Spinal cord (tissue), 10 donors: Measurements from ENCODE around the gene COL27A1. TPM values are rescaled to one million over a fixed set of nuclear protein-coding genes. Genes with fewer than 3 reads are reported as not detected.
A peak's percentile ranks its signal among the peaks of the same experiment; 100 is the strongest.

Experiments
- DNase-seq, 6 donors: peaks; one replicate each; pipeline versions ENCODE4 v3.0.0 to v3.0.0-alpha.2; 2013 to 2015; ENCODE audit warnings: low spot score in 6 of 6, low read depth in 4 of 6
- H3K27ac ChIP-seq: one replicate; pipeline ENCODE4 v1.5.1; 2013; ENCODE audit warnings: low read depth, low read length, control low read depth
- H3K27me3 ChIP-seq: one replicate; pipeline ENCODE4 v1.6.1; 2013; ENCODE audit warnings: low read length; ENCODE audit not compliant: control insufficient read depth, insufficient read depth
- H3K36me3 ChIP-seq: one replicate; pipeline ENCODE4 v1.6.1; 2013; ENCODE audit warnings: low read length; ENCODE audit not compliant: control insufficient read depth, insufficient read depth
- H3K4me1 ChIP-seq: one replicate; pipeline ENCODE4 v1.6.1; 2013; ENCODE audit warnings: low read length; ENCODE audit not compliant: control insufficient read depth, insufficient read depth
- H3K4me3 ChIP-seq: one replicate; pipeline ENCODE4 v1.5.1; 2013; ENCODE audit warnings: low read depth, low read length, control low read depth
- H3K9me3 ChIP-seq: one replicate; pipeline ENCODE4 v1.6.1; 2013; ENCODE audit warnings: low read length; ENCODE audit not compliant: control insufficient read depth, insufficient read depth
- WGBS: methylation state at CpG from one replicate; pipeline ENCODE4 v1.1.5; 2013; ENCODE audit warnings: missing lambda C conversion rate; ENCODE audit not compliant: insufficient coverage; 5-methylcytosine and 5-hydroxymethylcytosine counted together
- long read RNA-seq, 4 donors: transcript quantifications; one replicate each; lab custom pipeline, GENCODE V29; 2026
- polyA plus RNA-seq, 2 donors: library from polyadenylated mRNA; unstranded; fragments of 120-200 nt; gene quantifications; one replicate each; pipeline ENCODE4 v1.2.1, GENCODE V29; 2013; ENCODE audit not compliant: insufficient read length in 2 of 2
- total RNA-seq, 2 donors: library from RNA; depleted of rRNA in 1 of 2; stranded (reverse); fragments of 120-200 nt in 1 of 2; fragments of >200 nt in 1 of 2; gene quantifications; one replicate each; pipeline versions ENCODE4 v1.2.3 to v1.2.4, GENCODE V29; 2013 to 2014
- donor health status: healthy.

Gene COL27A1
- 10 to 100 TPM in 1 of 2 donors, 1 to 10 TPM in 1; 8.4 to 16.9 TPM for total RNA-seq
- 10 to 100 TPM; 14.0 to 21.9 TPM for polyA plus RNA-seq
- long read RNA-seq, donor 1, result 0 reads
- long read RNA-seq, donor 2, partial matches to known transcripts, result 0 of 2 reads
- long read RNA-seq, donor 2, other reads (novel, unspliced or antisense), result 0 of 2 reads
- long read RNA-seq, donor 3, partial matches to known transcripts, result 0 of 1 reads
- long read RNA-seq, donor 3, other reads (novel, unspliced or antisense), result 0 of 1 reads
- long read RNA-seq, donor 4, transcript COL27A1-206 (3 exons, 666 nt), result minor isoform, 7 of 298 reads
- long read RNA-seq, donor 4, transcript COL27A1-203 (3 exons, 1,946 nt), result major isoform, 8 of 298 reads
- long read RNA-seq, donor 4, partial matches to known transcripts, result 267 of 298 reads
- long read RNA-seq, donor 4, other reads (novel, unspliced or antisense), result 16 of 298 reads

DNA sequence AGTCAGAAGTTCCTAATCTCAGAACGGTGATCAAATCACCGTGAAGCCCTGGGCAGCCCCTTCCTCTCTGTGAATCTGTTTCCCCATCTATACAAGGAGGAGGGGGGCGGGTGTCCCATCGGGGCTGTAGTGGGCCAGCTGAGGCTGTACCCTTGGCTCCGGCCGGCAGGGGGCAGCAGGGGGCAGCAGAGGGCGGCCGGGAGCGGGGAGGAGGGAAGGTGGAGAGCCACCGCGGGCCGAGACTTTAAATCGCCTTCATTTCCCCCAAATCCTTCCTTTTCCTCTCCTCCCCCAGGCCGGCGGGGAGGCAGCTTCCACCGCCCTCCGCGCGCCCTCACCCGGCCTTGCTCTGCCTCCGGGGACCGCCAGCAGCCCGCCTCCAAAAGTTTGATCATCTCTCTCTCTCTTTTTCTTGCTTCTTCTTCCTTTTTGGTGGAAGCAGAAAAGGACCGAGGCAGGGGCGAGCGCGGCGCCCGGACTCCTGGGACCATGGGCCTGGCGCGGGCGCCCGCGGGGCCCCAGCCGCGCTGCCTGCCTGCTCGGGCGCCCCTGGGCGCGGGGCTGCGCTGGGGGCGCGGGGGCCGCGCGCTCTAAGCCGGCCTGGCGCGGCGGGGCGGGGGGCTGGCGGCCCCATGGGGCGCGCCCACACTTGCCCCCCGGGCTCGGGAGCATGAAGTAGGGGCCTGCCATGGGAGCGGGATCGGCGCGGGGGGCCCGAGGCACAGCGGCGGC, at the start of gene COL27A1:
COL27A1 (plus strand) TSS at position 275 of the 732 bp plus-strand sequence; CDS start at position 689, 414 bp downstream.
- peak within 1 kb of the TSS; percentile 75 for H3K27ac ChIP-seq
- peak; percentile 52 to 92 (median 72) for DNase-seq
- peaks cover 30% of the 10 kb centered on the region for H3K27me3 ChIP-seq
- no peaks in the 10 kb centered on the region for H3K9me3 ChIP-seq
- peak within 1 kb of the TSS; percentile 68 for H3K4me3 ChIP-seq
- no peaks in the 10 kb centered on the region for H3K36me3 ChIP-seq
- peaks cover 59% of the 10 kb centered on the region for H3K4me1 ChIP-seq
- WGBS, result under 1% methylated on average over 54 of the region's 63 CpGs

DNA sequence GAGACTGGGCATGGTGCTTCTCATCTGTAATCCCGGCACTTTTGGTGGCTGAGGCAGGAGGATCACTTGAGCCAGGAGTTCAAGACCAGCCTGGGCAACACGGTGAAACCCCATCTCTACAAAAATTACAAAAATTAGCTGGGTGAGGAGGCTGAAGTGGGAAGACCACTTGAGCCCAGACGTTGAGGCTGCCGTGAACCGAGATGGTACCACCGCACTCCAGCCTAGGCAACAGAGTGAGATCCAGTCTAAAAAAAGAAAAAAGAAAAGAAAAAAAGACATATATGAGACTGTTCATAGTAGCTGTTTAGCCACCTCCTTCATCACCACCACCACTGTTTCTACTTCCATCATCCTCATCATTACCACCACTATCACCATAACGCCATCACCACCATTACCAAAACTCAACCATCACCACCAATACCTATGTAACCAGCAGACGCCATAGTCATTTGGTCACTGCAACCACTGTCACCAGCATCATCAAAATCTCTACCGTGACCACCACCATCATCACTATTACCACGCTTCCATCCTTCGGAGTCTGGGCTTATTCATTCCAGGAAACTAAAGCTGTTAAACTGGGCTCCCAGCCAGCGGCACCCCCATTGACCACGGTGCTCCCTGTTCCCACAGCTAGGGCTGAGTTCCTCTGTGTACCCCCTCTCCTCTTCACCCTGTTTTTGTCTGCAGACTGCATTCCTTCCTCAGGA, 47.9 kb upstream of the COL27A1 start:
- H3K9me3 ChIP-seq, result no peaks in the 10 kb centered on the region
- WGBS, result 53% methylated on average over 7 of the region's 13 CpGs
- H3K36me3 ChIP-seq, result no peaks in the 10 kb centered on the region
- H3K4me3 ChIP-seq, result no peak overlapping the region
- no peaks in the 10 kb centered on the region for H3K27me3 ChIP-seq
- DNase-seq, result no peak
- peaks cover 15% of the 10 kb centered on the region for H3K4me1 ChIP-seq
- no peak overlapping the region for H3K27ac ChIP-seq

DNA sequence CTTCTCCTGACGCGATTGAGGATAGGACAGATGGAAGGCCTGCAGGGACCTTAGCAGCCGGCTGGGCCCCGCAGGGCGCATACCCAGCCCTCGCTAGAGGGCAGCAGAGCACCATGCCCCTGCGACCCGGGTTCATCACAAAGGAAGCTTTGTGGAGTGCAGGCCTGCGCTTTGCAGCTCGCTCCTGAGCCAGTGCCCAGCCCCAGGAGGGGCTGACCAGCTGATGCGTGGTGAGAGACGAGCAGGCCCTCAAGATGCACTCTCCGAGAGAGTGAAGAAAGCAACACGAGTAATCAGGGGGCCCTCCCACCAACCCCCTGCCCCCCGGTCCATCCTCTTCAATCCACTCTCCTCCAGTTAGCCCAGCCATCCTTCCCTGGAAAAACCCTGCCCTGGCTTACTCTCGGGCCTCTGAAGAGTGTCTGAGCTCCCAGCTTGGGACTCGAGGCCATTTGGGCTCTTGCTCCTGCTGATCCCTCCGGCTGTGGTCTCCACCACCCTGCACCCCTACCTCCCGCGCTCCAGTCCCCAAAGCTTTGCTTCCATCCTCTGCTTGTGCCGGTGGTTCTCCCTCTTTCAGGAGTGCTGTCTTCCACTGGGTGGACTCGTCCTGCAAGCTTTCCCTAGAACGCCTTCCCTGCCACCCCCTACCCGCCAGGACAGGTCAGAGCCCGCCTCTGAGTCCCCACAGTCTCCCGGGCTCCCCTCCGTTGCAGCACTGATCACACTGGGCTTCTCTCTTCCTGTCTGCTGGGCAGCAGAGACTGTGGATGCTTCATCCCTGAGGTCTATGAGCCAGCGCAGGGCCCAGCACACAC, 47.1 kb upstream of the COL27A1 start:
- H3K4me1 ChIP-seq, result peaks cover 18% of the 10 kb centered on the region
- peaks cover 6% of the 10 kb centered on the region for H3K27me3 ChIP-seq
- no peak overlapping the region for H3K27ac ChIP-seq
- WGBS, result 40% methylated on average over 25 of the region's 28 CpGs
- DNase-seq, result peak; percentile 50 to 92 (median 70)
- no peak overlapping the region for H3K4me3 ChIP-seq
- H3K9me3 ChIP-seq, result no peaks in the 10 kb centered on the region
- H3K36me3 ChIP-seq, result no peaks in the 10 kb centered on the region

DNA sequence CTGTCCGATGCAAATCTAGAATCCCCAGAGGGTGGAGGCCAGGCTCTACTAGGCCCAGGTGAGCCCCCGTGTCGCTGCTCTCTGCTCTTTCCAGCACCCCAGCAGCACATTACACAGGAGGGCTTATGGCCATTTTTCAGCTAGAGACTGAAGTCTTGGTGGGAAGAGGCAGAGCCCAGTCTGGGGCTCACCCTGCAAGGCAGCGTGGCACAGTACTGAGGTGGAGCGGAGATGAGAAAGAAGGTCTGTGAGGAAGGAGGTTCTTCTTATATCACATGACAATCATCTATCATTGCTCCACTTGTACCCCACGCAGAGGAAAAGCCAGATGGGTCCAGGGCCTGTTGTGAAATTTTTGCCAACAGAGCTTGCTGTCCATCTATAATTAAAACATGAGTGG, 46.2 kb upstream of the COL27A1 start:
- H3K27ac ChIP-seq, result no peak overlapping the region
- 91% methylated on average over 1 of the region's 6 CpGs for WGBS
- peaks cover 7% of the 10 kb centered on the region for H3K27me3 ChIP-seq
- no peak for DNase-seq
- H3K4me1 ChIP-seq, result peaks cover 22% of the 10 kb centered on the region
- no peaks in the 10 kb centered on the region for H3K36me3 ChIP-seq
- no peaks in the 10 kb centered on the region for H3K9me3 ChIP-seq
- H3K4me3 ChIP-seq, result no peak overlapping the region

DNA sequence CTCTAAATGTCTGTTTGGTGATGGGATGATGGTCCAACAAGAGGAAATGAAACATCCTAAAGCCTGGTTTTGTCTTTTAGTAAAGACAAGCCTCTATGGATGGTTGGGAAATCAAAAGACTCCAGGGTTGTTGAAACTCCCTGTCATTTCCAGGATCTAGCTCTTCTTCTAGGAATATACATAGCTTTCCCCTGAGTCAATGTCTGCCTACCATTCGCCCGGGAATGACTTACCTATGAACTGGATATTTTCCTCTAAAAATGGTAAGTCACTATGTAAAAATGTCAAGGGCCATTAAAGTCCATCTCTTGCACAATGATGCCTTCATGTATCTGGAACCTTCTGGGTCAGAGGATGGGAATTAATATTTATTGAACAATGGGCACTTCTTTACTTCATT, 45.2 kb upstream of the COL27A1 start:
- H3K4me3 ChIP-seq, result no peak overlapping the region
- peaks cover 22% of the 10 kb centered on the region for H3K4me1 ChIP-seq
- no peaks in the 10 kb centered on the region for H3K9me3 ChIP-seq
- WGBS, result no CpG with 5 or more reads among the region's 2 CpGs
- H3K27ac ChIP-seq, result no peak overlapping the region
- no peaks in the 10 kb centered on the region for H3K36me3 ChIP-seq
- peaks cover 7% of the 10 kb centered on the region for H3K27me3 ChIP-seq
- DNase-seq, result no peak

DNA sequence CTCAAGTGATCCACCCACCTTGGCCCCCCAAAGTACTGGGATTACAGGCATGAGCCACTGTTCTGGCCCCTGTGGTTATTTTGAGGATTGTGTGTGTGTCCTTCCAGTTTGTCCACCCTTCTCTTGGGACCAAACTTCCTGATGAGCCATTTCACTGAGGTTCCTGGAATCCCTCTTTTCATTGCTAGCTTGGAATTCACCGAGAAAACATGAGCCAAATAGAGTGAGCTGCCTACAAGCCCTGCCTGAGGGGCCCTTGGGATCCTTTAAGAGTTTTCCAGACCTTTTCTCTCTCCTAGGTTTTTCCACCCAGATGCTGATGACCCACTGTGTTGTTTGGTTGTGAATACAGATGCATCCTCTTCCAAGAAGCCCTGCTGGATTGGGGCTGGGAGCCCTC, 43.0 kb upstream of the COL27A1 start:
- Histone ChIP-seq H3K36me3 (no peaks in the 10 kb centered on the region), H3K27ac (no peak overlapping the region), H3K27me3 (peaks cover 9% of the 10 kb centered on the region), H3K4me1 (peaks cover 31% of the 10 kb centered on the region), H3K9me3 (no peaks in the 10 kb centered on the region), H3K4me3 (no peak overlapping the region)
- no peak for DNase-seq
- 88% methylated on average over 1 of the region's 1 CpG for WGBS

DNA sequence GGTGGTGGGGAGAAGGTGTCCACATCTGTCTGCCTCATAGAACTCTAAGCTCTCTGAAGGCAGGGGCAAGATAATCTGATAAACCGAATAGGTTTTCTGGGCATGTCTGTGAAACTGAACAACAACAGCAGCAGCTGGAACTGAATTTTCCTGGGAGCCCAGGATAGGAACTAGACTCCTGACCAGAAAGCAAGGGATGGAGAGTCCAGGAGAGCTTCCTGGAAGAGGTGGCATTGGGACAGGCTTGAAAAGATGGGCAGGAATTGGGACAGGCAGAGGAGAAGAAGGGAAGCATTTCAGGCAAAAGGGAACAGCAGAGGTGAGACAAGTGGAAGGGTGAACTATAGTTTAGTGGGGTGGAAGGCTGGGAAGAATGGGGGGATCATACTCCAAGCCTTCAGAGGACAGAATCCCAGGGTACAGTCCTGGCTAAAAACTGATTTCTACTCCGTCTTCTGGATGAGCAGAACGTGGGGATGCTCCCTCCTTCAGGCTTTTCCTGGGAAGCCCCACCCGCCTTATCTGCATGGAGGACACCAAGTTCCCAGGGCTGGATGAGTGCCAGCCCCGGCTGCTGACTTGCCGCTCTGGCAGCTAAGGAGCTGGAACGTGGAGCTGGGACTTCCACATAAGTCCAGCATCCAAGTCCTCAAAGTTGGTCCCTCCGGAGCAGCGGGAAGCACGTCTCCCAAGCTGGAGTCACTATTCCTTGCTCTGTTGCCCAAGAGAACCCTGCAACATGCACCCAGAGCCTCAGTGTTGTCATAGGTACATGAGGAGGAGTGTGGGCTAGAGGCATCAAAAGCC, 42.4 kb upstream of the COL27A1 start:
- 37% methylated on average over 10 of the region's 10 CpGs for WGBS
- Histone ChIP-seq H3K27ac (no peak overlapping the region), H3K4me1 (peaks cover 31% of the 10 kb centered on the region), H3K4me3 (no peak overlapping the region), H3K27me3 (peaks cover 9% of the 10 kb centered on the region), H3K9me3 (no peaks in the 10 kb centered on the region), H3K36me3 (no peaks in the 10 kb centered on the region)
- peak in 2 of 6 donors; percentile 56 to 68 for DNase-seq

DNA sequence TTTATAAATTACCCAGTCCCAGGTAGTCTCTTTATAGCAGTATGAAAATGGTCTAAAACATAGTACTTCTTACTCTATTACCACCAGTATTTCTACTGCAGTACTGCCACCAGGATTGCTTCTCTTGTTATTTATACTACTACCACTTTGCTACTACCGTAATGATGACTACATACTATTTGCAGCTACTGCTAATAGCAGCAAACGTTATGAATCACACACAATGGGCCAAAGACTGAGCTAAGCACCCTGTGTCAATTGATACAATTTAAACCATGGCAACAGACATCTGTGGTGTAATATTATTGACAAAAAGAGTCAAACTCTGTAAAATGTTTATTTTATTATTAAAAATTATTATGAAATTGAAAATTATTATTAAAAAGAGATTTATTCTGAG, 41.0 kb upstream of the COL27A1 start:
- Histone ChIP-seq H3K27me3 (peaks cover 9% of the 10 kb centered on the region), H3K27ac (no peak overlapping the region), H3K4me1 (peaks cover 34% of the 10 kb centered on the region), H3K36me3 (no peaks in the 10 kb centered on the region), H3K4me3 (no peak overlapping the region), H3K9me3 (no peaks in the 10 kb centered on the region)
- DNase-seq, result no peak
- no CpG with 5 or more reads among the region's 2 CpGs for WGBS
